Measurements from ENCODE around the gene ZAR1. TPM values are rescaled to one million over a fixed set of nuclear protein-coding genes. Genes with fewer than 3 reads are reported as not detected.

ZAR1 gene
- polyA plus RNA-seq, 1 donor (not counting 4 experiments of a cell fraction or from before 2014, with no cell fraction given), result not detected

DNA sequence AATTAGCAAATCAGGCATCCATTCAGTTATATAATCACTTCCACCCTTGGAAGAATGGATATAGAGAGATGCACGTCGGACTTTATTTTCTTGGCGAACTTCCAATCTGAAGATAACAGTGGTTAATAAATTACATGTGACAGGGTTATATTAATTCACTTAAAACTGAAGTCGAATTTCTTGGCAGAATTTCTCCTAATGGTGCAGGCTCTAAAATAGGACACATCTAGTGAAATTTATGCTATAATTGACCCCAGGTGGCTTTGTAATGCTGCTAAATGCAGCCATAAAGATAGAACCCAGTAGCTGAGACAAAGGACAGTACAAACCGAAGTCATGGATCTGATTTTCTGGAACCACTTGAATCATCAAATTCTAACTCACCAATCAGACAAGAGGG lies 27.7 kb upstream of the ZAR1 start:
- Histone ChIP-seq H4K20me1 (ENCODE audit: control insufficient read depth, extremely low read depth, insufficient read depth, low read length) (no peaks in the 10 kb centered on the region), H3K9me1 (ENCODE audit: control insufficient read depth, extremely low read depth, insufficient read depth, low read length) (no peaks in the 10 kb centered on the region), H3K27ac (ENCODE audit: control insufficient read depth, insufficient read depth, low read length) (no peak overlapping the region), H3K79me2 (ENCODE audit: control insufficient read depth, insufficient read depth, low read length) (no peaks in the 10 kb centered on the region), H3K4me2 (ENCODE audit: control insufficient read depth, extremely low read depth, insufficient read depth, low read depth, low read length) (no peak overlapping the region), H3K36me3 (ENCODE audit: control insufficient read depth in 2 of 2, extremely low read depth in 1 of 2, insufficient read depth in 2 of 2, low read length in 2 of 2) (no peaks in the 10 kb centered on the region), H3K9ac (ENCODE audit: control insufficient read depth, extremely low read depth, insufficient read depth, low read length) (no peak overlapping the region), H3K9me3 (ENCODE audit: control insufficient read depth, low read depth, low read length) (no peaks in the 10 kb centered on the region), H3K4me3 (ENCODE audit: control insufficient read depth in 2 of 3, extremely low read depth in 1 of 3, insufficient read depth in 2 of 3, low read depth in 1 of 3, low read length in 3 of 3) (no peak overlapping the region), H3K27me3 (ENCODE audit: control insufficient read depth, extremely low read depth, insufficient read depth, low read length) (no peaks in the 10 kb centered on the region), H3K4me1 (ENCODE audit: control insufficient read depth, extremely low read depth, insufficient read depth, low read length) (no peaks in the 10 kb centered on the region), H2AFZ (ENCODE audit: control insufficient read depth, low read length) (no peak overlapping the region)
- dilution Hi-C loops (cut with MboI; ENCODE audit: extremely low pct_ligation_motif_present, low sequenced_read_pairs), result no loop called here
- no peak for FAIRE-seq
- TF ChIP-seq EZH2 (IDR thresholded peaks at IDR 0.05; ENCODE audit: low read length), result no peak
- TF ChIP-seq, protein P1, sequence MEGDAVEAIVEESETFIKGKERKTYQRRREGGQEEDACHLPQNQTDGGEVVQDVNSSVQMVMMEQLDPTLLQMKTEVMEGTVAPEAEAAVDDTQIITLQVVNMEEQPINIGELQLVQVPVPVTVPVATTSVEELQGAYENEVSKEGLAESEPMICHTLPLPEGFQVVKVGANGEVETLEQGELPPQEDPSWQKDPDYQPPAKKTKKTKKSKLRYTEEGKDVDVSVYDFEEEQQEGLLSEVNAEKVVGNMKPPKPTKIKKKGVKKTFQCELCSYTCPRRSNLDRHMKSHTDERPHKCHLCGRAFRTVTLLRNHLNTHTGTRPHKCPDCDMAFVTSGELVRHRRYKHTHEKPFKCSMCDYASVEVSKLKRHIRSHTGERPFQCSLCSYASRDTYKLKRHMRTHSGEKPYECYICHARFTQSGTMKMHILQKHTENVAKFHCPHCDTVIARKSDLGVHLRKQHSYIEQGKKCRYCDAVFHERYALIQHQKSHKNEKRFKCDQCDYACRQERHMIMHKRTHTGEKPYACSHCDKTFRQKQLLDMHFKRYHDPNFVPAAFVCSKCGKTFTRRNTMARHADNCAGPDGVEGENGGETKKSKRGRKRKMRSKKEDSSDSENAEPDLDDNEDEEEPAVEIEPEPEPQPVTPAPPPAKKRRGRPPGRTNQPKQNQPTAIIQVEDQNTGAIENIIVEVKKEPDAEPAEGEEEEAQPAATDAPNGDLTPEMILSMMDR (optimal IDR thresholded peaks at IDR 0.05 in 1 of 3, IDR thresholded peaks at IDR 0.05 in 1 of 3, conservative IDR thresholded peaks at IDR 0.05 in 1 of 3; ENCODE audit: extremely low read depth in 1 of 3, insufficient read depth in 2 of 3, low read length in 3 of 3), result no peak
- DNase-seq (ENCODE audit: low read depth, low spot score), result no peak

DNA sequence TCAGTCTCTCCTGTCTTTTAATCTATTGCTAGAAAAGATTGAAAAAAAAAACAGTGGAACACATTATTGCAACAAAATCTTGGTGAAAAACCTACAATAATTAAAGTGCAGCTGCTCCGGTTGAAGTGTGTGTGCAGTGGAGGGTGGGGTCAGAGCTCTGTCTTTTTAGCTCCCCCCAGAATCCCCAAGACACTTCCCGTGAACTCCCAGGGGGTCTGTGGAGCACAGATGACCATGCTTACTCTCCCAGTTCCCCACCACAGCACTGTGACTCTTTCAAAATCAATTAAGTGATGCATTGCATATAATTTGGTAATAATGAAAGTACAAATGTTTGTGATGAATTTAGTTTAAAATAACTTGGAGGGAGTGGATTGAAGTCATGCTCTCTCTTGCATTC lies 22.6 kb upstream of the ZAR1 start:
- Histone ChIP-seq H3K9ac (ENCODE audit: control insufficient read depth, extremely low read depth, insufficient read depth, low read length) (no peak overlapping the region), H3K4me2 (ENCODE audit: control insufficient read depth, extremely low read depth, insufficient read depth, low read depth, low read length) (no peak overlapping the region), H3K36me3 (ENCODE audit: control insufficient read depth in 2 of 2, extremely low read depth in 1 of 2, insufficient read depth in 2 of 2, low read length in 2 of 2) (no peaks in the 10 kb centered on the region), H3K9me1 (ENCODE audit: control insufficient read depth, extremely low read depth, insufficient read depth, low read length) (no peaks in the 10 kb centered on the region), H3K9me3 (ENCODE audit: control insufficient read depth, low read depth, low read length) (no peaks in the 10 kb centered on the region), H4K20me1 (ENCODE audit: control insufficient read depth, extremely low read depth, insufficient read depth, low read length) (no peaks in the 10 kb centered on the region), H3K4me1 (ENCODE audit: control insufficient read depth, extremely low read depth, insufficient read depth, low read length) (no peaks in the 10 kb centered on the region), H3K27me3 (ENCODE audit: control insufficient read depth, extremely low read depth, insufficient read depth, low read length) (no peaks in the 10 kb centered on the region), H3K27ac (ENCODE audit: control insufficient read depth, insufficient read depth, low read length) (no peak overlapping the region), H3K4me3 (ENCODE audit: control insufficient read depth in 2 of 3, extremely low read depth in 1 of 3, insufficient read depth in 2 of 3, low read depth in 1 of 3, low read length in 3 of 3) (no peak overlapping the region), H3K79me2 (ENCODE audit: control insufficient read depth, insufficient read depth, low read length) (no peaks in the 10 kb centered on the region), H2AFZ (ENCODE audit: control insufficient read depth, low read length) (no peak overlapping the region)
- TF ChIP-seq, protein P1 (optimal IDR thresholded peaks at IDR 0.05 in 1 of 3, IDR thresholded peaks at IDR 0.05 in 1 of 3, conservative IDR thresholded peaks at IDR 0.05 in 1 of 3; ENCODE audit: extremely low read depth in 1 of 3, insufficient read depth in 2 of 3, low read length in 3 of 3), result no peak
- no peak for TF ChIP-seq EZH2 (IDR thresholded peaks at IDR 0.05; ENCODE audit: low read length)
- dilution Hi-C loops (cut with MboI; ENCODE audit: extremely low pct_ligation_motif_present, low sequenced_read_pairs), result no loop called here
- DNase-seq (ENCODE audit: low read depth, low spot score) (no peak), FAIRE-seq (no peak)
